Measurements from ENCODE around the gene ZNF28.
A peak's percentile ranks its signal among the peaks of the same experiment; 100 is the strongest.
"Not testable (repeated sequence)": the region's sequence is repeated elsewhere in the genome, so short reads cannot be mapped to it uniquely, and the experiment has no call there.

DNA sequence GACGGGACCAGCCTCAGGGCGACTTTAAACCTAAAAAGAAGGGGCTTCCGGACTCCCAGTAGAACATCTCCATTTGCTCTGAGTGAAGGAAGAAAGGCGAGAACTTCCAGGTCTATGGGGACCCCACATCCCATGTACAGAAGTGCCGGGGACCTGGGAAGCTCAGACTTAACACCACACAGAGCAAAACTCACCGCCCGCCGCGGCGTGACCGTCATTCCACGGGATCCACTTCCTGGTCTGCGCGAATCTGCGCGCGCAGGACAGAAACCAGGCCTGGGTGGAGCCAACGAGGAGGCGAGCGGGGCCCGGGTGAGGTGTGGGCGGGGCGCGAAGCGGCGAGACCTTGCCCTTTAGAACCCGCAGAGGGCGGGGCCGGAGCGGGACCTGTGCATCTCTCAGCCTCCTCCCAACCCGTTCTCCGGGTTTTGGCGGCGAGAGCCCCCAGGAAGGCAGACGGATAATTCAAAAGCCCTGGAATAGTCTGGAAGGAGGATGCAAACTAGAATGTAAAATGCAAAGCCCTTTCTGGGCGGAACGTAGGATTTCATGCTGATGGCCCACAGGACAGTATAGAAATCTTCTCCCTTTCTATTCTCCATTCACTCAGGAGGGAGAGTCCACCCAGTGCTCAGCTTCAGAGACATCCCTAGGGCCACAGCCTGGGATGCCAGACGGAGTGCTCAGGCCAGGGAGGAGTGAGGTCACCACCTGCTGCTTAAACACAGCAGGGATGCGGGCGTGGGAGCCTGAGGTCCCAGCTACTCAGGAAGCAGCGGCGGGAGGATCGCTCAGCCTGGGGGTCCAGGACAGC lies 36.2 kb upstream of the ZNF28 start, which contains the start of gene ZNF468:
- TF ChIP-seq, protein P1, sequence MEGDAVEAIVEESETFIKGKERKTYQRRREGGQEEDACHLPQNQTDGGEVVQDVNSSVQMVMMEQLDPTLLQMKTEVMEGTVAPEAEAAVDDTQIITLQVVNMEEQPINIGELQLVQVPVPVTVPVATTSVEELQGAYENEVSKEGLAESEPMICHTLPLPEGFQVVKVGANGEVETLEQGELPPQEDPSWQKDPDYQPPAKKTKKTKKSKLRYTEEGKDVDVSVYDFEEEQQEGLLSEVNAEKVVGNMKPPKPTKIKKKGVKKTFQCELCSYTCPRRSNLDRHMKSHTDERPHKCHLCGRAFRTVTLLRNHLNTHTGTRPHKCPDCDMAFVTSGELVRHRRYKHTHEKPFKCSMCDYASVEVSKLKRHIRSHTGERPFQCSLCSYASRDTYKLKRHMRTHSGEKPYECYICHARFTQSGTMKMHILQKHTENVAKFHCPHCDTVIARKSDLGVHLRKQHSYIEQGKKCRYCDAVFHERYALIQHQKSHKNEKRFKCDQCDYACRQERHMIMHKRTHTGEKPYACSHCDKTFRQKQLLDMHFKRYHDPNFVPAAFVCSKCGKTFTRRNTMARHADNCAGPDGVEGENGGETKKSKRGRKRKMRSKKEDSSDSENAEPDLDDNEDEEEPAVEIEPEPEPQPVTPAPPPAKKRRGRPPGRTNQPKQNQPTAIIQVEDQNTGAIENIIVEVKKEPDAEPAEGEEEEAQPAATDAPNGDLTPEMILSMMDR (IDR thresholded peaks at IDR 0.05; ENCODE audit: extremely low read depth in 1 of 2, insufficient read depth in 1 of 2, low read depth in 1 of 2, low read length in 2 of 2), result not testable (repeated sequence)
- TF ChIP-seq FOS (IDR thresholded peaks at IDR 0.05; ENCODE audit: borderline replicate concordance, insufficient read depth, low read length), result not testable (repeated sequence)
- peak; percentile 70 for TF ChIP-seq POLR2A (IDR thresholded peaks at IDR 0.05; ENCODE audit: low read depth, low read length)
